ENCODE measurements around the gene TSPO. TPM values are rescaled to one million over a fixed set of nuclear protein-coding genes. Genes with fewer than 3 reads are reported as not detected.
A peak's percentile ranks its signal among the peaks of the same experiment; 100 is the strongest.

The TSPO gene
- total RNA-seq, 2 experiments from 2014 or later = 43.8 to 45.6 TPM

DNA sequence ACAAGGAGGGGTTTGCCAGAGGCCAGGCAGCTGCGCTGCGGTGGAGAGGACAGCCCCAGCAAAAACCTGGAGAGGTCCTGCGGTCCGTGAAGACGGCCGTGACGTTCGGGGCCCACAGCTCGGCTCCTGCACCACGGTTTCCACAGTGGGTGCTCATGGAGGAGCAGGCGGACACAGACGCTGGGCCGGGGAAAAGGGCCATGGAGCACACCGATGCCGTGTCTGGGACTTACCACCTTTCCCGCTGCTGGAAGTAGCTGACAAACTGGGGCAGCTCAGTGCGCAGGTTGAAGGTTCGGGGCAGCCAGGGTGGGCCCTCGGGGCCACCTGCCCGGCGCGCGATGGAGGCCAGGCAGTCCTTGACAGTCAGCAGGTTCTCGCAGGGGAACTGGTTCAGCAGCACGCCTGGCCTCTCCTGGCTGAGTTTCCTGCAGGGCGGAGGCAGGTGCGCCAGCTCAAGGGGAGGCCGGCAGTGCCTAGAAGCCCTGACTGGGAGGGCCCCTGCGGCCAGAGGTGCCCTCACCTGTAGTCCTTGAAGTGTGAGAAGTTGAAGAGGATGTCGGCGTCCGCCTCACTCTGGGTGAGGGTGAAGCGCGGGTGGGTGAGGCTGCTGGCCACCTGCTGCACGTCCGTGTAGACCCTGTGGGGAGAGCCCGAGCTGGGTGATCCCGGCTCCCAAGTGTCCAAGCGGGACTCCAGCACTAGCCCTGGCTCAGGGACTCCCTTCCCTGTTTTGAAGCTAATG lies 22.8 kb downstream of the TSPO start:
- Mint-ChIP-seq H3K9me3 (no peaks in the 10 kb centered on the region), H3K4me1 (ENCODE audit: low read depth) (no peaks in the 10 kb centered on the region), H3K4me3 (no peak overlapping the region), H3K27ac (no peak overlapping the region), H3K36me3 (ENCODE audit: low read depth) (peaks cover 22% of the 10 kb centered on the region), H3K27me3 (no peaks in the 10 kb centered on the region)
- Histone ChIP-seq H3K4me1 (ENCODE audit: insufficient read depth, low read length) (peaks cover 3% of the 10 kb centered on the region), H3K9me3 (ENCODE audit: control insufficient read depth in 1 of 2, insufficient read depth in 1 of 2, low read length in 2 of 2) (no peaks in the 10 kb centered on the region), H3K4me3 (ENCODE audit: low read length) (no peak overlapping the region), H3K27ac (ENCODE audit: low read depth in 1 of 2, low read length in 2 of 2) (no peak overlapping the region), H3K27me3 (ENCODE audit: control insufficient read depth in 1 of 2, insufficient read depth in 2 of 2, low read length in 2 of 2) (no peaks in the 10 kb centered on the region), H3K36me3 (ENCODE audit: insufficient read depth, low read length) (peaks cover 61% of the 10 kb centered on the region)
- TF ChIP-seq CTCF (IDR thresholded peaks at IDR 0.05) = no peak
- POLR2A ChIA-PET = no interaction called here
- intact Hi-C loops (cut with DNase I, micrococcal nuclease) = no loop called here
- DNase-seq (no peak), ATAC-seq (ENCODE audit: poor library complexity) (no peak)
- CTCF ChIA-PET = no interaction called here

GRCh38 chr22:43174941-43175531 lies 23.7 kb downstream of the TSPO start:
- Mint-ChIP-seq H3K27ac (no peak overlapping the region), H3K27me3 (no peaks in the 10 kb centered on the region), H3K36me3 (ENCODE audit: low read depth) (peaks cover 27% of the 10 kb centered on the region), H3K4me1 (ENCODE audit: low read depth) (no peaks in the 10 kb centered on the region), H3K9me3 (no peaks in the 10 kb centered on the region), H3K4me3 (no peak overlapping the region)
- Histone ChIP-seq H3K27ac (ENCODE audit: low read depth in 1 of 2, low read length in 2 of 2) (no peak overlapping the region), H3K9me3 (ENCODE audit: control insufficient read depth in 1 of 2, insufficient read depth in 1 of 2, low read length in 2 of 2) (no peaks in the 10 kb centered on the region), H3K4me1 (ENCODE audit: insufficient read depth, low read length) (peaks cover 3% of the 10 kb centered on the region), H3K36me3 (ENCODE audit: insufficient read depth, low read length) (peaks cover 63% of the 10 kb centered on the region), H3K4me3 (ENCODE audit: low read length) (no peak overlapping the region), H3K27me3 (ENCODE audit: control insufficient read depth in 1 of 2, insufficient read depth in 2 of 2, low read length in 2 of 2) (no peaks in the 10 kb centered on the region)
- intact Hi-C loops (cut with DNase I, micrococcal nuclease) = no loop called here
- POLR2A ChIA-PET = no interaction called here
- DNase-seq (no peak), ATAC-seq (ENCODE audit: poor library complexity) (no peak)
- no peak for TF ChIP-seq CTCF (IDR thresholded peaks at IDR 0.05)
- CTCF ChIA-PET = interaction anchor here (0.7 kb wide), 1 partner anchor 12 kb away, joined by 3 read pairs; the partner anchor contains the start of gene TTLL12

- Histone ChIP-seq H3K4me3 (ENCODE audit: low read length) (no peak overlapping the region), H3K4me1 (ENCODE audit: insufficient read depth, low read length) (peaks cover 3% of the 10 kb centered on the region), H3K36me3 (ENCODE audit: insufficient read depth, low read length) (peaks cover 58% of the 10 kb centered on the region), H3K27me3 (ENCODE audit: control insufficient read depth in 1 of 2, insufficient read depth in 2 of 2, low read length in 2 of 2) (no peaks in the 10 kb centered on the region), H3K27ac (ENCODE audit: low read depth in 1 of 2, low read length in 2 of 2) (no peak overlapping the region), H3K9me3 (ENCODE audit: control insufficient read depth in 1 of 2, insufficient read depth in 1 of 2, low read length in 2 of 2) (no peaks in the 10 kb centered on the region)
- CTCF ChIA-PET = no interaction called here
- no peaks in the 10 kb centered on the region for H3K9me3 Mint-ChIP-seq
- intact Hi-C loops (cut with DNase I, micrococcal nuclease) = no loop called here
- no peak overlapping the region for H3K27ac Mint-ChIP-seq
- H3K27me3 Mint-ChIP-seq = no peaks in the 10 kb centered on the region
- peak in 1 of 14 experiments; percentile 13 for DNase-seq
- H3K4me3 Mint-ChIP-seq = no peak overlapping the region
- H3K4me1 Mint-ChIP-seq (ENCODE audit: low read depth) = no peaks in the 10 kb centered on the region
- ATAC-seq (ENCODE audit: poor library complexity) = no peak
- H3K36me3 Mint-ChIP-seq (ENCODE audit: low read depth) = peaks cover 22% of the 10 kb centered on the region
- no peak for TF ChIP-seq CTCF (IDR thresholded peaks at IDR 0.05)
- POLR2A ChIA-PET = no interaction called here
These were observed 24.7 kb downstream of the TSPO start for GRCh38 chr22:43176090-43176489.

Data from CD4-positive, alpha-beta T cell (primary cell).